ENCODE results near the gene AAK1.

DNA sequence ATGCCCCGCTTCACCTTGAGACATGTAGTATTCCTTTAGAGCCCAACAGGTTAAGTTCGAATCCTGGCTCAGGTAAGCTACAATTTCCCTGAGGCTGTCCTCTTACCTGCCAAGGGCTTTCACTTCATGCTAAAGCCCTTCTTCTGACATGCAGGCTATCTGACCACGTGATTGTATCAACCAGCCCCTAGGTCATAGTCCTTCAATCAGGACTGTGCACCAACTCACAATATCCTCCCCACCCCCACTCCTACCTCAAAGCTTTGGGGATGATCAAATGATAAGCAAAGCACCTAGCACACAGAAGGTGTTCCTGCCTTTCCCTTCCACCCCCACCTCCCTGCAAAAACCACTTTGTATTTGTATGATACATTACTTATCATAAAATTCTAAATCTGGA, 78.9 kb downstream of the AAK1 start:
- TF ChIP-seq, protein P1, sequence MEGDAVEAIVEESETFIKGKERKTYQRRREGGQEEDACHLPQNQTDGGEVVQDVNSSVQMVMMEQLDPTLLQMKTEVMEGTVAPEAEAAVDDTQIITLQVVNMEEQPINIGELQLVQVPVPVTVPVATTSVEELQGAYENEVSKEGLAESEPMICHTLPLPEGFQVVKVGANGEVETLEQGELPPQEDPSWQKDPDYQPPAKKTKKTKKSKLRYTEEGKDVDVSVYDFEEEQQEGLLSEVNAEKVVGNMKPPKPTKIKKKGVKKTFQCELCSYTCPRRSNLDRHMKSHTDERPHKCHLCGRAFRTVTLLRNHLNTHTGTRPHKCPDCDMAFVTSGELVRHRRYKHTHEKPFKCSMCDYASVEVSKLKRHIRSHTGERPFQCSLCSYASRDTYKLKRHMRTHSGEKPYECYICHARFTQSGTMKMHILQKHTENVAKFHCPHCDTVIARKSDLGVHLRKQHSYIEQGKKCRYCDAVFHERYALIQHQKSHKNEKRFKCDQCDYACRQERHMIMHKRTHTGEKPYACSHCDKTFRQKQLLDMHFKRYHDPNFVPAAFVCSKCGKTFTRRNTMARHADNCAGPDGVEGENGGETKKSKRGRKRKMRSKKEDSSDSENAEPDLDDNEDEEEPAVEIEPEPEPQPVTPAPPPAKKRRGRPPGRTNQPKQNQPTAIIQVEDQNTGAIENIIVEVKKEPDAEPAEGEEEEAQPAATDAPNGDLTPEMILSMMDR (IDR thresholded peaks at IDR 0.05; ENCODE audit: low read depth, low read length, poor library complexity, severe bottlenecking), result no peak
- TF ChIP-seq EZH2phosphoT487 (IDR thresholded peaks at IDR 0.05; ENCODE audit: borderline replicate concordance, low read length), result no peak

All from DOHH2 (cell line).